ENCODE data around the gene PRR7.
A peak's percentile ranks its signal among the peaks of the same experiment; 100 is the strongest.
"Not testable (repeated sequence)": the region's sequence is repeated elsewhere in the genome, so short reads cannot be mapped to it uniquely, and the experiment has no call there.

Gene PRR7, protein sequence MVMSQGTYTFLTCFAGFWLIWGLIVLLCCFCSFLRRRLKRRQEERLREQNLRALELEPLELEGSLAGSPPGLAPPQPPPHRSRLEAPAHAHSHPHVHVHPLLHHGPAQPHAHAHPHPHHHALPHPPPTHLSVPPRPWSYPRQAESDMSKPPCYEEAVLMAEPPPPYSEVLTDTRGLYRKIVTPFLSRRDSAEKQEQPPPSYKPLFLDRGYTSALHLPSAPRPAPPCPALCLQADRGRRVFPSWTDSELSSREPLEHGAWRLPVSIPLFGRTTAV

GRCh38 chr5:177446200-177447065 is at the start of gene PRR7:
PRR7 (plus strand) TSS chr5:177446814; CDS start chr5:177455068, 8,254 bp downstream.
- DNase-seq (ENCODE audit: low read depth, low spot score): no peak

DNA sequence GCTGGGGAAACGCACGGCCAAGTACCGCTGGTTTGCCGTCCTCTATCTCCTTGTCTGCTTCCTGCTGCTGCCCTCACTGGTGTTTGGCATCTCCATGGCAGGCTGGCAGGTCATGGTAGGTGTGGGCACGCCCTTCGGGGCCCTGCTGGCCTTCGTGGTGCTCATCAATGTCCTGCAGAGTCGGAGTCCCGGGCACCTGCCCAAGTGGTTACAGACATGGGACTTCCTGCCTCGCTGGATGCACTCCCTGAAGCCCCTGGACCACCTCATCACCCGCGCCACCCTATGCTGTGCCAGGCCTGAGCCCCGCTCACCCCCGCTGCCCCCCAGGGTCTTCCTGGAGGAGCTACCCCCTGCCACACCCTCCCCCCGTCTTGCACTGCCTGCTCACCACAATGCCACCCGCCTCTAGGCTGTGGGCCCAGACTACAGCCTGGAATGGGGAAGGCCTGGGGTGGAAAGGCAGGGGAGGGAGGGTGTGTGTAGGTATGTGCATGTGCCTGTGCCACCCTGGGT is 48.7 kb upstream of the PRR7 start:
- no peak for DNase-seq (ENCODE audit: low read depth, low spot score)

DNA sequence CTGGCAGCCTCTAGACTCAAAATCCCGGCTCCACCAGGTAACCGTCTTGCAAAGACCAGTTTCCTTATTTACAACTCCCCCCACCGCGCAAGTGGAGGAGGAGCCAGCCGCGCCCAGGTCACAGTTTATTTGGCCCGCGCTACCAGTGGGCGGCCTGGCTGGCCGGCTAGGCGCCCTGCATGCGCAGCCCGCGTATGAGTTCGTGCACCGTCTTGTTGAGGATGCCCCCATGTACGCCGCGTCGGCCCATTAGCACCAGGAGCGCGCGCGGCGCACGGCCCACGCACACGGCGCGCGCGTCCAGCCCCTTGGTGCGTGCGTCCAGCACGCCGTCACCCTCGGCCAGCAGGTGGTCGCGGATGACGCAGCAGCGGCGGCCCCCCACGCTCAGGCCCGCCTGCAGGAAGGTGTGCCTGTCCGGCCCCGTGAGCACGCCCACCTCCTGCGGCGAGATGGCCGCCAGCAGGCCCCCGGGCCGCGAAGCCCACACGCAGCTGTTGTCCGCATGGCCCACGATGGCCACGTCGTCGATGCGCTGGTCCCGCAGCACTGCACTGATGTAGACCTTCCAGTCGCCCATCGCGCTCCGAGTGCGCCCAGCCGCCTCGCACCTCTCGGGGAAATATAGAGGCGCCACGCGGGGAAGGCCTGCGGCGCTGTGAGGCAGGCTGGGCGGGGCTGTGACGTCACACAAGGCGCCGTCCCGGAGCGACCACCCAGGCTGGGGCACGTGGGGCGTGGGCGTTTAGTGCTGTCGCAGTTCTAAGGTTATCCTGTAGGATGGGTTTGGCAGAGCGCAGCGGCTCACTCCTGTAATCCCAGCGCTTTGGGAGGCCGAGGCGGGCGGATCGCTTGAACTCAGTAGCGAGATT is 46.4 kb upstream of the PRR7 start, which contains the start of gene PFN3:
TSS of gene PFN3 (minus strand) at position 665 of the 872 bp plus-strand sequence. CDS start at position 580, 85 bp downstream.
- DNase-seq (ENCODE audit: low read depth, low spot score): no peak

DNA sequence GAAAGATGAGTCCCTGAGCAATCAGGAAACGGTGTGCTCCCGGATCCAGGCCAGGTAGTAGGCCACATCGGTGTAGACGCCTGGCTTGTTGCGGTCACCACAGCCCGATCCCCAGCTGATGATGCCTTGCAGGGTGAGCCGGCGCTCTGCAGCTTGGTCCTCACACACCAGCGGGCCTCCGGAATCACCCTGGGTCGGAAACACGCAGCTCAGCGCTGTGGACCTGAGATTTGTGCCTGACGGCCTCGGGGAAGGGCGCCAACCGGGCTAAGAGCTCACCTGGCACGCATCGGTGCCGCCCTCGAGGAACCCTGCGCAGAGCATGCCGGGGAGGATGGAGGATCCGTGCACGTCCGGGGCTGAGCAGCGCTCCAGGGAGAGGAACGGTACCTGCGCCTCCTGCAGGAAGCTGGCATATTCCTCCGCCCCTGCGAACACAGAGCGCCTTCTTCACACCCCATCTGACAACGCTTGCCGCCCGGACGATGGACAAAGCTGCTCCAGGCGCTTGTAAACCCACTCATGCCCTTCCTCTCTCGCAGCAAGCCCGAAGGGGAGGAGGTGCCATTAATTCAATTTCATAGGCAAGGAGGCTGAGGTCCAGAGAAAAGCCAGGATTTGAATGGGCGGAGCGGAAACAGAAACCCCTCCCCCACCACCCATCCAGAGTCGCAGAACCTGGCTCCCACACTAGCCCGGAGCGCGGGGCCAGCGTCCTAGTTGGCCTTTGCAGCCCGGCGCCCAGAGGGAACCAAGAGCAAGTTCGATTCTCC is 44.2 kb upstream of the PRR7 start:
- peak; percentile 82 for DNase-seq (ENCODE audit: low read depth, low spot score)

- no peak for DNase-seq (ENCODE audit: low read depth, low spot score)
These were observed 43.4 kb upstream of the PRR7 start for GRCh38 chr5:177403102-177403791.

GRCh38 chr5:177403792-177404640 is 42.6 kb upstream of the PRR7 start:
- DNase-seq (ENCODE audit: low read depth, low spot score): no peak

DNA sequence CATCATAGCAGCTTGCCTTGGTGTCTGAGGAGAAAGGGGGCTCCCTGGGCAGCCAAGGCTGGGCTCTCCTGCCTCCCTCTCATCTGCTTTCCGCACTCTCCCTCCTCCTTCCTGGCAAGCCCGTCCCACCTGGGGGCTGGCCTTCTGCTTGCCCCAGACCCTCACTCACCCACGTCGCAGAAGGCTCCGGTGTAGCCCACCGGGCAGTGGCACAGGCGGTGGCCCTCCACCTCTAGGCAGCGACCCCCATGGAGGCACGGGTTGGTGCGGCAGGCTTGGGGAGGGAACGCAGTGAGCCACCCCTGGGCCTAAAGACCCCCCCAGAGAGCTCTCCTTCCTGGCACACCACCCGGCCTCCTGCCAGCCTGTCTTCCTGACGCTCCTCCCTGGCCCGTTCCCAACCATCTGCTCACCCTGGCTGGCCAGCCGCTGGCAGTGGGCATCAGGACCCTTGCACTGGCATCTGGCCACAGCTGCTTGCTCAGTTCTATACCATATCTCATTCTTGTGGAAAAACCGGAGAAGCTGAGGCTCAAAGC is 41.9 kb upstream of the PRR7 start:
- no peak for DNase-seq (ENCODE audit: low read depth, low spot score)

DNA sequence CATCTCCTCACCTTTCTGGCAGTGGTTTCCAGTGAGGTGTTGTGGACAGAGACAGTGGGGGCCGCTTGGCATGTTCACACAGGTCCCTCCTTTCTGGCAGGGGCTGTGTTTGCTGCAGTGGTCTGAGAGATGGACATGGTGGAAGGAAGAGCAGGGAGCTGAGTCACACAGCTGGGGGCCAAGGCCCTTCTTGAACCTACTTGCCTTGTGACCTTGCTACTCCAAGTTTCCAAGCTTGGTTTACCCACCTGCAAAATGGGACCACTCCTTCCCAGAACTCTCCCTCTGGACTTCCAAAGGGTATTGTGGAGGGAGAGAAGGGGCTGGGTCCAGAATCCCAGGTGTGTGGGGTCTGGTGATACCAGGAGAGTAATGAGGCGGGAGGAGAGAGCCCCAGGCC is 41.3 kb upstream of the PRR7 start:
- no peak for DNase-seq (ENCODE audit: low read depth, low spot score)

GRCh38 chr5:177405805-177406204 is 40.8 kb upstream of the PRR7 start:
- DNase-seq (ENCODE audit: low read depth, low spot score): no peak

- no peak for DNase-seq (ENCODE audit: low read depth, low spot score)
These were observed 37.4 kb upstream of the PRR7 start, which contains the start of gene F12 for GRCh38 chr5:177409043-177409801. F12 (minus strand) TSS chr5:177409564; CDS start chr5:177409527, 37 bp downstream.

- no peak for DNase-seq (ENCODE audit: low read depth, low spot score)
These were observed 36.0 kb upstream of the PRR7 start for GRCh38 chr5:177410575-177410974.

- DNase-seq (ENCODE audit: low read depth, low spot score): no peak
These were observed 33.9 kb upstream of the PRR7 start for GRCh38 chr5:177412603-177413233.

DNA sequence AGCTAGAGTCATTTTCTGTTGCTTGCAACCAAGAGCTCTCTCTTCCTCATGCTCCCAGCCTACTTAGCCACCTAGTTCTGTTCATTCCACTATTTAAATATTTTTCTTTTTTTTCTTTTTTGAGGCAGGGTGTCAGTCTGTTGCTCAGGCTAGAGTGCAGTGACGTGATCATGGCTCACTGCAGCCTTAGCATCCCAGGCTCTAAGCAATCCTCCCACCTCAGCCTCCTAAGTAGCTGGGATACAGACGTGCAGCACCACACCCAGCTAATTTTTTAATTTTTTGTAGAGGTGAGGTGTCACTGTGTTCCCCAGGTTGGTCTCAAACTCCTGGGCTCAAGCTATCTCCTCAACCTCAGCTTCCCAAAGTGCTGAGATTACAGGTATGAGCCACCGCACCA is 32.1 kb upstream of the PRR7 start:
- no peak for DNase-seq (ENCODE audit: low read depth, low spot score)

GRCh38 chr5:177417081-177417480 is 29.5 kb upstream of the PRR7 start:
- DNase-seq (ENCODE audit: low read depth, low spot score): not testable (repeated sequence)

GRCh38 chr5:177419046-177419445 is 27.6 kb upstream of the PRR7 start:
- DNase-seq (ENCODE audit: low read depth, low spot score): no peak

- not testable (repeated sequence) for DNase-seq (ENCODE audit: low read depth, low spot score)
These were observed 26.1 kb upstream of the PRR7 start for GRCh38 chr5:177420472-177420871.

- no peak for DNase-seq (ENCODE audit: low read depth, low spot score)
These were observed 25.4 kb upstream of the PRR7 start for GRCh38 chr5:177421062-177421798.

Measured in iPS DF 19.7 (cell line).